Subcutaneous adipose tissue (tissue), 4 donors: ENCODE results near the gene FRS3. TPM values are rescaled to one million over a fixed set of nuclear protein-coding genes. Genes with fewer than 3 reads are reported as not detected.

Experiments used
- CTCF ChIP-seq: fragments of 450-650 bp; IDR thresholded peaks from one replicate; pipeline ENCODE4 v1.5.1; 2016; ENCODE audit warnings: low read depth, mild to moderate bottlenecking, control low read depth, antibody characterized with exemption, moderate library complexity
- total RNA-seq, 4 donors: library from RNA; depleted of rRNA; stranded (reverse); fragments of >200 nt; gene quantifications; one replicate each; pipeline ENCODE4 v1.1.0, GENCODE V29; 2016

FRS3 gene
- total RNA-seq, 4 donors from 2014 or later = 2.1 to 6.8 (median 3.6) TPM

DNA sequence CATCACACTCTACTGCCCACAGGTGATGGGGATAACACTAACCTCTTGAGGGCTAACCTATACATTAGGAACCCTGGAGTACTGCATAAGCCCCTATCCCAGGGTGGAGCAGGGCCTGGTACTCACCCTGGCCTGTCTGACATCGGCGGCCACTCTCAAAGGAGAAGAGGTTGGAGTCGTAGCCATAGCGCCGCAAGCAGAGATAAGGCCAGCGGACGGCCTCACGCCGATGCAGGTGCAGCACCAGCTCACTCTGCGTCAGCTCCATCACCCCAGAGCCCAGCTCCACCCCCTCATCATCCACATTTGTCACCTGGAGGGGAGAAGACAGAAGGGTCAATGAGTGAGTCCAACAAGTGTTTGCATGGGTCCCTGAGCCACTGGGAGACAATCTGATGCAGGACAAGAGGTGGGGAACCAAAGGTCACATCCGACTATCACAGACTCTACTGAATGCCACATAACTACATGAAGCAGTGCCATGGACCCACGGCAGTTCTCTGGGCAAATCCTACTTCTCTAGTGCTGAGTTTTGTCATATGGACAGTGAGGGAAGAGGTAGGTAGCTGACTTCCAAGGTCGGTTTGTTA, 4.3 kb downstream of the FRS3 start:
- TF ChIP-seq CTCF = no peak

DNA sequence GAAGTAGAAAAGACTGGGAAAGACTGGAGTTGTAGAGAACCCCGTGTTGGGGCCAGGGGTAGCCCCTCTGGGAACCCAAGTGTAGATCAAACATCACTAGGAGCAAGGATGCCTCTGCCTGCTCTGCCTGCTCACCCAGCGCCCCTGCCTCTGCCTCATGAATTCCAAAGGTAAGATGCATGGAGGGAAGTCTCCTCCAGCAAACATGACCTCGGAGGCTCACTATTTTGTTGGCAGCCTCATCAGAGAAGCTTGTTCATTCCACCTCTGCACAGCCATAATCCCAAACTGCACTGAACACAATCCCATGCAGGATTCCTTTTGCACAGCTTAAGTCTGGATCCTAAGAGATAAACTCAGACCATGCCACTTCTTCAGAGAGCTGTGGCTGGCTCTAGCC, 4.9 kb downstream of the FRS3 start:
- TF ChIP-seq CTCF = no peak

DNA sequence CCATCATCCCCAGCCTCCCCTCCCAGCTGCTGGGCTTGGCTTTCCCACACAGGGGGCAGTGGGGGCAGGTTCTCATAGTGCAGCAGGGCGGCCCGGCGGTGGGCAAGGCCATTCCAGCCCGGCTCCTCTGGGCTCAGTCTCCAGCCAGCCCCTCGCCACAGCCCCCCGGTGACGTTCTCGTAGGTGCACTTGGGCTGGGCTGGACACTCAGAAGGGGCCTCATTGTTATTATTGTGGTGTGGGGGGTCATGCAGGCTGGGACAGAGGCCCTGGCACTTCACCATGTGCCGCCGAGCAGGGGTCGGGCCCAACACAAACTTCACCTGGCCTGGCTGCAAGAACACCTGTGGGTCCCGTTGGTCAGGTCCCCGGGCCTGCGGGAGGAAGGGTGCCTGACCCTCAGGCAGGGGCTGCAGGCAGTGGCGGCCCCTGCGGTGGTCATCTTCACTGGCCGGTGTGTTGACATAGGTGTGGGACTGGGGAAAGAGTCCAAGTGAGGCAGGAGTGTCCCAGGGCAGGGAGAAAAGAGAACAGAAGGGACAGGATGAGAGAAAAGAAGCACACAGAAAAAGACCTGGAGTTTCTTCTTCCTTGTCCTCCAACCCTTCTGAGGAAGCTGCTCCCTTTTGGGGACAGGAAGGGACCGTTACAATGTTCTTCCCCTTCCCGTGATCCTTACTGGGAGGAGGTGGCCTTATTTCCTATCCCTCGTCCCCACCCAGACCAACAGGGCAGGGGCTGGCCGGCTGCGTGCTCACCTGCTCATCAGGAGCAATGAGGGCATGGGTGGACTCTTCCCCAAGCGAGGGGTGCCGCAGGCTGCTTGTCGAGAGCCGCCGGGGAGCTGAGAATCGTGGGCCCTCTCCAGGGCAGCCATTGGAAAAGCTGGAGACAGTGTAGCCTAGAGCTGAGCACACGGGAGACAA, 8.4 kb downstream of the FRS3 start:
- TF ChIP-seq CTCF = no peak

- TF ChIP-seq CTCF = no peak
These were observed 9.2 kb downstream of the FRS3 start for GRCh38 chr6:41770381-41771057.

- TF ChIP-seq CTCF = no peak
These were observed 10.3 kb downstream of the FRS3 start for GRCh38 chr6:41769376-41769775.

GRCh38 chr6:41768545-41769308, 11.0 kb downstream of the FRS3 start:
- no peak for TF ChIP-seq CTCF
